ENCODE results near the gene GABRB3.

GABRB3 gene

GRCh38 chr15:26772154-26773066, at the start of gene GABRB3:
Gene GABRB3, minus strand, starts transcription at chr15:26773066.
- DNase-seq (ENCODE audit: low spot score), result no peak

- DNase-seq (ENCODE audit: low spot score), result no peak
These were observed 34.9 kb upstream of the GABRB3 start for GRCh38 chr15:26807517-26808427.

GRCh38 chr15:26806574-26806973, 33.7 kb upstream of the GABRB3 start:
- no peak for DNase-seq (ENCODE audit: low spot score)

GRCh38 chr15:26806151-26806550, 33.3 kb upstream of the GABRB3 start:
- DNase-seq (ENCODE audit: low spot score), result no peak

- DNase-seq (ENCODE audit: low spot score), result no peak
These were observed 32.6 kb upstream of the GABRB3 start for GRCh38 chr15:26805470-26805869.

GRCh38 chr15:26804063-26804804, 31.4 kb upstream of the GABRB3 start:
- no peak for DNase-seq (ENCODE audit: low spot score)

- DNase-seq (ENCODE audit: low spot score), result no peak
These were observed 17.3 kb upstream of the GABRB3 start for GRCh38 chr15:26790118-26790517.

GRCh38 chr15:26781816-26782215, 8.9 kb upstream of the GABRB3 start:
- no peak for DNase-seq (ENCODE audit: low spot score)

GRCh38 chr15:26773917-26774316, 1.1 kb upstream of the GABRB3 start:
- DNase-seq (ENCODE audit: low spot score), result no peak

- DNase-seq (ENCODE audit: low spot score), result no peak
These were observed 406 bp upstream of the GABRB3 start for GRCh38 chr15:26773067-26773877.

GRCh38 chr15:26771578-26772153, 1.2 kb downstream of the GABRB3 start:
- no peak for DNase-seq (ENCODE audit: low spot score)

- DNase-seq (ENCODE audit: low spot score), result no peak
These were observed 1.7 kb downstream of the GABRB3 start for GRCh38 chr15:26771168-26771567.

- DNase-seq (ENCODE audit: low spot score), result no peak
These were observed 5.6 kb downstream of the GABRB3 start for GRCh38 chr15:26767169-26767670.

- no peak for DNase-seq (ENCODE audit: low spot score)
These were observed 6.6 kb downstream of the GABRB3 start for GRCh38 chr15:26766262-26766661.

- DNase-seq (ENCODE audit: low spot score), result no peak
These were observed 12.9 kb downstream of the GABRB3 start for GRCh38 chr15:26759986-26760385.

GRCh38 chr15:26758079-26758478, 14.8 kb downstream of the GABRB3 start:
- DNase-seq (ENCODE audit: low spot score), result no peak

- no peak for DNase-seq (ENCODE audit: low spot score)
These were observed 15.7 kb downstream of the GABRB3 start for GRCh38 chr15:26757141-26757540.

GRCh38 chr15:26744894-26745293, 28.0 kb downstream of the GABRB3 start:
- no peak for DNase-seq (ENCODE audit: low spot score)

- DNase-seq (ENCODE audit: low spot score), result no peak
These were observed 33.1 kb downstream of the GABRB3 start for GRCh38 chr15:26739791-26740190.

- no peak for DNase-seq (ENCODE audit: low spot score)
These were observed 33.9 kb downstream of the GABRB3 start for GRCh38 chr15:26738996-26739395.
